Activated CD4-positive, CD25-positive, alpha-beta regulatory T cell treated with anti-CD3 and anti-CD28 coated beads, Interleukin-2, amount 50 U/mL, for 72 hours (primary cell): ENCODE results near the gene LBH.

ENCODE experiments used
- DNase-seq: peaks from one replicate; pipeline ENCODE4 v3.0.0; 2021

LBH gene

DNA sequence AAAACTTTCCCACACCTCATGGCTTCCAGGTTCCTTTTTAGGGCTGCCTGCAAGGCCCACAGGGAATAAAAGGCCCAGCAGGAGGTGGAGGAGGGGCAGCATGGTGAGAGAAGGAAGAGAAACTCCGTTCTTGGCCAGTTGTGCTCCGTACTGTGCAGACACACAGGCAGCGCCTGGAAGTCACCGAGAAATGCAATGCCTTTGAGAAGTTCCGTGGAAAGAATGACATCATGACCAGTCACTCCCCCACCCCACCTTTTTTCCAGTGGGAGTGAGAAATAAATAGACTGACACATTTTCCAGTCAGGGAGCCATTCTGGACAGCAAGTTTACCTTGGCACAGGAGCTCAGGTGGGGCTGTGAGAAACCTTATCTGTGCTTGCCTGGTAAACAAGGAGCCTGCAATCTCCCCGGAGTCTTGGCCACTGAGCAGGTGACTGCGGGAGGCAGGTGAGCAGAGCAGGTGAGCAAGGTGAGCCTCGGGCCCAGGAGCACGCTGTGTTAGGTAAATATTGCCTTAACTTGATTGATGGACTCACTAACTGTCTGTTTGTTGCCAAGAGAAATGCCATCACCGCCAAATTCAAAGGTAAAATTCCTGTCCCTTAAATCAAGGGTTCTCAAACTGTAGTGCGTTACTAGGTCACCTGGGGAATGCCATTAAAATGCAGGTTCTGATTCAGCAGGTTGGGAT, 13.5 kb upstream of the LBH start:
- no peak for DNase-seq

DNA sequence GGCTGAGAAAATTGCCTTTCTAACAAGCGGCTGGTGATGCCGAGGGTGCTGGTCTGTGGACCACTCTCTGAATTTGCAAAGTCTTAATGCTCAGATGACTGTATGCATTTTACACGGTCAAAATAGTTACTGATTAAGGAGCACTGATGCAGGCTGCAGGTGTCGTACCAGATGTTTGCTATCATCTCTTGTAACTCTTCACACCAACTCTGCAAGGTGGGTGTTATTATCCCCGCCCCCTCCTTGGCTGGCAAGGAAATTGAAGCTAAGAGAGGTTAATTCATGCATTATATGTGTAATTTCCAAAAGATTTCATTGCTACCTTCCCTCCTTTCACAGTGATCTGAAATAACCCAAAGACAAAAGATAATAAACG, 13.0 kb upstream of the LBH start:
- no peak for DNase-seq

DNA sequence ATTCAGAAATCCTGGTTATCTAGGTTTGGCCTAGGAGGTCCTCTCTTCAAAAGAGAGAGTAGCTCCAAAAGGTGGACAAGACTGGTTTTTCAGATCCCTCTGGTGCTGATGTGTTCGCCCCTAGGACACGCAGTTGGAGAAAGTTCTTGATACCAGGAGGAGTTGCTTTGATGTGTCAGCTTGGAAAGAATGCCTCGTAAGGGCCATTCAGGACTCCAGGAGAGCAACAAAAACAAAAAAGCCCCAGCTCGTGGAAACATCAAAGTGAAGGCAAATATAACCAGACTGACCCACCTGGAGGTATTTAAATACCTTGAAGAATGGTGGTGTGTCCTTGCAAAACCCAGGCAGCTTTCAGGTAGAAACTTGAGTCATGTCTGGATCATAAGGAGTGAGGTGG, 12.5 kb upstream of the LBH start:
- no peak for DNase-seq

GRCh38 chr2:30219886-30220875, 11.2 kb upstream of the LBH start:
- no peak for DNase-seq

DNA sequence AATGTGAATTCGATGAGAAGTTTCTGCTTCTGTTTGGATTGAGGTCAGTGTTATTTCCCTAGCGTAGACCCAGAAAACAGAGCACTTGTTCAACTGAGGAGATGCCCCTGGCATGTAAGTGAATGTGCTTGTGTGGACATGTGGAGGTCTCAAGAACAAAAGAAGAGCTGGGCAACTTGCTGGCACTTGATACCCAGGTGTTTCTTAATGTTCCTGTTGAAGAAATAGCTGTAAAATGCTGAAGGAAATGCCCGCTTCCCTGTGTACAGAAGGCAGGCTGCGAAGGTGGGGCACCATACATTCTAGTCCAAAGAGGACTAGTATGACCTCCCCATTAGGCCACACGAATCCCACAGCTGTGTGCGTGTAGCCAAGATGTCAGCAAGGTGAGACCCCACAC, 9.8 kb upstream of the LBH start:
- DNase-seq: no peak

DNA sequence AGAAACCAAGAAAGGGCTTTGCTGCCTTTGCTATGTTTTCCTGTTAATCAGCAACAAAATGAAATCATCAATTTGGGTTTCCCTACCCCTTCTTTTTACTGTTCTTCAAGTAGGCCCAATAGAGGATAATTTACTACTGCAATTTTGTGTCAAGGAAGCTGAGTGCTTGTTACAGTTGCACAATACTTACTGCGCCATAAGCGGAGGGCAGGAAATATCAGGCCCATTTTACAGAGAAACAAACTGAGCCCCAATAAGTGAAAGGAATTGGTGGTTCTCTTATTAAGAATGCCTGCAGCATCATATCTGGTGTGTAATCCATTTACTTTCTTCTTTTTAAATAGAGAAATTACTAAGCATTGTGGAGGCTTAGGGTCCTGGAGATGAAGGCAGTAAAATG, 9.3 kb upstream of the LBH start:
- DNase-seq: no peak

GRCh38 chr2:30222636-30223360, 8.5 kb upstream of the LBH start:
- no peak for DNase-seq

- DNase-seq: no peak
Measured at GRCh38 chr2:30223413-30223874, 7.9 kb upstream of the LBH start.

DNA sequence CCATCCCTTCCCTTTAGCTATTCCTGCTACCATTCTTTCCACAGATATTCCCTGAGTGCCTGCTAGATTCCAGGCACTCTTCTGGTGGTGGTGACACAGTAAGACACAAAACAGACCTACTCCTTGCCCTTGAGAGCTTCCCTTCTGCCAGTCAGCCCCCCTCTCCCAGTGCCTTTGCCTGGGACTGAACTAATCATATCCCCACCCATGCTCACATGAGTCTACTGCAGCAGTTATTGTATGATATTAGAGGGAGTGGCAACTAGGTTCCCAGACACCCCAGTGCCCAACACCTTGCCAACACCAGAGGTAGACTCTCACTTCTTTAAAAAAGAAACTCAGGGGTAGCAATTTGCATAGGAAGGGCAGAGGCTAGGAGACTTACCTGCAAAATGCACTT, 7.2 kb upstream of the LBH start:
- DNase-seq: no peak

DNA sequence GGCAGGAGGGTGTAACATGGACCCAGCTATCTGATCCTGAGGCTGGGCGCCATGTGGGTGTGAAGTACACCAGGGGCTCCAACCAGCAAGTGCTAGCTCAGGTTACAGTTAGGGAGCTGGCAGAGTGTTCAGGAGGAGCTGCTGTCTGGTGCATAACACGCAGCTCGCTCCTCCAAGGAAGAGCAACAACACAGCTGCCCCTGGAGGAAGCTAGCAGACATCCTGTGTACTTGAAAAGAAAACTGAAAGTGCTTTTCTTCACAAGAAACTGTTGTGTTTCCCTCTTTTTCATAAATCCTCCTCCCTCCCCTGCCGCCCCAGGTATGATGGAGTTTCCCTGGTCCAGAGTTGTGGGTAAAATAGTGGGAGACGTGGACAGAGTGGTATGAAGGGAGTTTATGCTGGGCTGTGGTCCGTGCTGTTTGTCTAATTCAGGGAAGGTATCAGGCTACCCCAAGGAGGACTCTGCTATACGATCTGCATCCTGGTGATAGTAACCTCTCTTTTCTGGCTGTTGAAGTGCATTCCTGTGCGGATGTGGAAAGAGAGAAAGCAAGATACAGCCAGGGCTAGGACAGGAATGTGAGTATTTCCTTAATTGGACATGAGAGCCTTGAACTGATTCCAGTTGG, 6.1 kb upstream of the LBH start:
- DNase-seq: no peak

GRCh38 chr2:30226144-30227032, 4.9 kb upstream of the LBH start:
- DNase-seq: no peak

GRCh38 chr2:30229596-30229995, 1.7 kb upstream of the LBH start:
- DNase-seq: no peak

- no peak for DNase-seq
Measured at GRCh38 chr2:30230497-30231211, 680 bp upstream of the LBH start.

DNA sequence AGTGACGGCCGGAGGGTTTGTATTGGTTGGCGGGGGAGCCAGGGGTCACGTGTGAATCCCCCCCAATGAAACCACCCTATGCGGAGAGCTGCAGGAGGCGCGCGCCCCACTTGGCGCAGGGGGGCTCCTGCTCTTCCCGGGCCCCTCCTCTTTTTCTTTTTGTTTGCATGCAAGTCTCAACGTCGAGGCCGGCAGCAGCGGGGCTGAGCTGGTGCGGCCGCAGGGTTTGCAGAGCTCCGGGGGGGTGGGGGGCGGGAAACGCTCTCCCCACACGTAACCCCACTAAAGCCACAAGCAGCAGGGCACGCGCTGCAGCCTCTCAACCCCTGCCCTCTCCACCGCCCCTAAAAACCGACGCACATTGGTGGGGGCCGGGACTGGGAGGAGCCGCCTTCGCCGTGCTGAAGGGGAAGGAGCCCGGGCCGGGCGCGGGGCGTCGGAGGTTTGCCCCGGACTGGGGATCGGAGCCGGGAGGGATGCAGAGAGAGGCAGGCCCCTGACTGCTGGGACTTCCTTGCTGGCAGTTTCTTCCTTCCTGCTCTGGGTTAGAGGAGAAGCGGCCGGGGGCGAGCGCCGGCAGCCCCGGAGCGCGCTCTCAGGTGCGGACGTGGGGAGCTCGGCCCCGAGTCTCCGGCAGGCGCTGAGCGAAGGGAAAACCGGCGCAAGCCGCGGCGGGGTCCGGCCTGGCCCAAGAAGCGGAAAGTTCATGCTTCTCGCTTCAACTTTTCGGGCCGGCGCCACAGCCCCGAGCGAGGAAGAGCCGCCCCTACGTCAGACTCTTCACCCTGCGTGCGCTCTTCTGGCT, 864 bp downstream of the LBH start:
- DNase-seq: peak; percentile 80

GRCh38 chr2:30232801-30233130, 1.4 kb downstream of the LBH start:
- no peak for DNase-seq

DNA sequence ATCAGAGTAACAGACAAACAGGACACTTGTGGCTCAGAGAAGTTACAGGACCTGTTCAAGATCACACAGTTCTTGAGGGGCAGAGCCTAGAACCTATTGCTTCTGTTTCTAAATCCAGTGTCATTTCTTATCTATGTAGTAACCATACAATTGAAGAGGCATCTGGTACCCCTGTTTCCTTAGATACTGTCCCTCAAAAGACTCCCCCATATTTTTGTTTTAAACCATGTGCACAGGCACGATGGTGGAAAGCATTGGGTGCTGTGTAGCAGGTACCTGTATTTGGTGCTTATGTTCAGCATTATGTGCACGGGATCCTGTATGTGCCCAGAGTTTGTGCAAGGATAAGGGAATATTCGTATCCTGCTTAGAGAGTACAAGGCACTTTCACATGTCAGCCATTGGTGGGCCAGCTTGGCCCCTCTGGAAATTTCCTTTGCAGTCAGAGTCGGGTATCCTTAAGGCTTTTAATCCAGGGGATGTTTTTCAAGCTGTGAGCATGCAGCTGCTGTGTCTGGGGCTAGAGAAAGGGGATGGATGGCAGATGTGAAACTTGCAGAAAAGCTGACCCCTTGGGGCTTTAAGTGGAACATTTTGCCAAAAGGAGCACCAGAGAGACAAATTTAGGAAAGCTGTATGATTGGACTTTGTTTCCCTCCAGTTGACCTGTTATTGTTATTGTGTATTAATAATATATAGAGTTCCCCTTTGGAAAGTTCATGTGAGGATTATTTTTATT, 2.1 kb downstream of the LBH start:
- DNase-seq: no peak

- DNase-seq: no peak
Measured at GRCh38 chr2:30234180-30234971, 3.0 kb downstream of the LBH start.

DNA sequence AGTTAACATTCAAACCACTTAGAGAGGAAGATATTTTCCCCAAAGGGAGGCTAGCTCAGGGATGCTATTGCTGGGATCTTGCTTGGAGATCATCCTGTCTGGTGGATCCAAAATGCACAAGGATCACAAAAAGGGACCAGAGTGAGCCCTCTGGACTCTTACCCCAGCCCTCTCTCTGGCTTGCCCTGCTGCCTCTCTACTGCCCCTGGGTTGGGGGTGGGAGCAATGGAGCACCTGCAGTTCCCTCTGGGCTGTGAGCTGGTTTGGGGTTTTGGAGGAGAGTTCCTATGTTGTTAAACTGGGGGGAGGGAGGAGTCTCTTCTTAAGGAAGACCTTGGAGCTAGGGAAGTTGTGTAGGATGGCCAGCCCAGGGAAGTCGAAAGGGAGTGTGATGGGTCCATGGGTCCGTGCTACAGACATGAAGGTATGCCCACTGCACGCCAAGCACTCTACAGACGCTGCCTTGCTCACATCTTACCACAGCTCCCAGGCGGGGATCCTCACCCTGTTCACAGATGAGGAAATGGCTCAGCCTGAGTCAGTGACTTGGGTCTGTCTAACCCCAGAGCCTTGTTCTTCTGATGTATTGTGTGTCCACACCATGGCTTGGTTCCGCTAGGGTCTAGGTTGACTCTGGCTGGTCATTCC, 3.8 kb downstream of the LBH start:
- DNase-seq: peak; percentile 64
